Activated T-cell treated with anti-CD3 and anti-CD28 coated beads, Interleukin-2, amount 50 U/mL, for 1 hour (primary cell): Measurements from ENCODE around the gene TAS2R39.
"Not testable (repeated sequence)": the region's sequence is repeated elsewhere in the genome, so short reads cannot be mapped to it uniquely, and the experiment has no call there.

Experiments
- DNase-seq: peaks from one replicate; pipeline ENCODE4 v3.0.0-alpha.2; 2020

Gene TAS2R39

DNA sequence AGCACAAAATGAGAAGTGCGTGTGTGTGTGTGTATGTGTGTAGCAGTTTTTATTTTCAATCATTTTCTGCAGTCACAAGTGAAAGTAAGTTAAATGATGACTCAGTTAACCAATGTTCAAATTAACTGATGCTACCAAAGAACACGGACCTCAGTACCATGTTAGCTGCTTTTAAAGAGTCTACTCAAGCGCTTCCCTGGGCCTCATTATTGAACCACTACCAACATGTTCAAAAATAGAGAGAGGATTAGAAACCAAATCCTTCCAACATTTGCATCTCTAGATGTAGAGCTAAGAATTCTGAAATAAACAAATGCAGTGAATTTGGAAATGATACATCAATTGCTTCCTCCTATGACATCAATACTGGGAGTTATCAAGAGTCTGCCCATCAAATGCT, at the start of gene TAS2R39:
TAS2R39 (plus strand) TSS at position 396 of the 400 bp plus-strand sequence; CDS start at position 396, 0 bp downstream.
- DNase-seq: no peak

DNA sequence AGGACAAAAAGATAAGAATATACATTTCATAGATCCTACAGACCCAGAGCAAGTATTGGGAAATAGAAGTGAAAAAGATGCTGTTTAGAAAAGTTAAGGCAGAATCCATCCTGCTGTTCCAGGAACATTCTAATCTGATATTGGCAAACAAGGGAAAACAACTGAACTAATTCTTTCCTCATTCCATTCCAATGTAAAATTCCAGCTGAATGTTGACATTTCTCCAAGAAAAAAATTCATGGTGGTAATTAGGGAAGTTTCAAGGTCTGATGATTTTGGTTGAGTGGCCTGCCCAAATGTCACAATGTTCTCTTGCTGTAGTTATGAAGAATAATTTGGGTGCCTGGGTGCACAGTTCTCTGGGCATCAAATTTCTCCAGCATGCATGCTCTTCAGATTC, 36.1 kb upstream of the TAS2R39 start:
- no peak for DNase-seq

DNA sequence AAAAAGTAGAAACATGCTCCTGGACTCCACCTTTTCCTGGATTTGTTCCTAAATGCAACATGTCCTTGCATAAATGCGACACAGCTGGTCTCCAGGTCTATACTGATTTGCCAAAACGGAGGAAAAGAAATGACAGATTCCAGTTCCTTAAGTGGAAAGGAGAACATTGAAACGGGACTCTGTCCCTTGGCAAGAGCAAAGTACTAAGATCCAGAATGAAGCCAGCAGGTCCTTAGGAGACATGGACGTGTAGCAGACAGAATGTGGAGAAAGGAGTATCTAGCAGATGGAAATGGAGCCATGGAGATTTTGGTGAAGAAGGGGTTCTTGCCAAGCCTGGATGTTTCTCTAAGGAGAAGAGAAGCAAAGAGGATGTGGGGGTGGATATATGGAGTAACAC, 35.2 kb upstream of the TAS2R39 start:
- no peak for DNase-seq

DNA sequence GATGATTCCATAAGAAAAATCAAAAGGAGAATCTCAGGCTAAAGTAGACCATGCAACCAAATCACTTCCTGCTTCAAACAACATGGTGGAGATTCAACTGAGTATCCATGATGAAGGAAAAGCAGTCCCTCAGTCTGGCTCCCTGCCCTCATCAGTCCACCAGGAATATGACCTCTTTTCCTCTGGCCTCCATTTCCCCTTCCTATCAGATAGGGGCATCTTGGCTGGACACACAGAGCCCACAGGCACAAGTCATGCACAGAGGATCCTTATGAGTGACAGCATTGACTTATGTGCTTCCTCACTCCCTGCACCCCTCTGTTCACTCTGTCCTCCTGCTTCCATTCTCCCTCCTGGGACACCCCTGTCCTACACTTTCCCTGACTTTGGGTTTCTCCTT, 34.6 kb upstream of the TAS2R39 start:
- no peak for DNase-seq

DNA sequence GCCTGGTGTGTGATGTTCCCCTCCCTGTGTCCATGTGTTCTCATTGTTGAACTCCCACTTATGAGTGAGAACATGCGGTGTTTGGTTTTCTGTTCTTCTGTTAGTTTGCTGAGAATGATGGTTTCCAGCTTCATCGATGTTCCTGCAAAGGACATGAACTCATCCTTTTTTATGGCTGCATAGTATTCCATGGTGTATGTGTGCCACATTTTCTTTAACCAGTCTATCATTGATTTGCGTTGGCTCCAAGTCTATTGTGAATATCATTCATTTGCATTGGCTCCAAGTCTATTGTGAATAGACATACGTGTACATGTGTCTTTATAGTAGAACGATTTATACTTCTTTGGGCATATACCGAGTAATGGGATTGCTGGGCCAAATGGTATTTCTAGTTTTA, 32.5 kb upstream of the TAS2R39 start:
- not testable (repeated sequence) for DNase-seq

DNA sequence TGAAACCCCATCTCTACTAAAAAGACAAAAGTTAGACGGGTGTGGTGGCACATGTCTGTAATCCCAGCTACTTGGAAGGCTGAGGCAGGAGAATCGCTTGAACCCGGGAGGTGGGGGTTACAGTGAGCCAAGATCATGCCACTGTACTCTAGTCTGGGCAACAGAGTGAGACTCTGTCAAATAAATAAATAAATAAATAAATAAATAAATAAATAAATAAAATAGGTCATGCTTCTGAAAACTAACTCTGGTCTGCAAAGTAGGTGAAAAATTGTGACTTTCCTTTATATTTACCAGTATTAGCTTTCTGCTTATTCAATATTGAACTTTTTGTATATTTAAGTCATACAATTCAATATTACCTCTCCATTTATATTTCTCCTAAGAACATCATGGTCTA, 24.6 kb upstream of the TAS2R39 start:
- DNase-seq: not testable (repeated sequence)

DNA sequence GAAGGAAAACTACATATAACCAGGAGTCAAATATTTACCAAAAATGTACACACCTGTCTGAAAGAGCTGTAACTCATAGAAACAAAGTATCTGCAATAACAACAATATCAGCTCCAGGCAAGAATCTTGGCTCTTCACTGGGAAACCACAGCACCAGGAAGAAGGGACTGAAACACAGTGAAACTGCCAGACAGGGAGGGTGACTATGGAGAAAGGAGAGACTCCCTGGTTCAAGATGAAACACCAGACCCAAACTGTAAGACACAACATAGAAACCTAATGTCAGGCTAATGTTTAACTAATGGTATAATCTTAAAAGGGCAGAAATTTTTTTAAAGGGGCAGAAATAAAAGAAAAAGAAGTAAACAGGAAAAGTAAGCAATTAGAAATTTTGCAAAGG, 11.5 kb upstream of the TAS2R39 start:
- DNase-seq: no peak

DNA sequence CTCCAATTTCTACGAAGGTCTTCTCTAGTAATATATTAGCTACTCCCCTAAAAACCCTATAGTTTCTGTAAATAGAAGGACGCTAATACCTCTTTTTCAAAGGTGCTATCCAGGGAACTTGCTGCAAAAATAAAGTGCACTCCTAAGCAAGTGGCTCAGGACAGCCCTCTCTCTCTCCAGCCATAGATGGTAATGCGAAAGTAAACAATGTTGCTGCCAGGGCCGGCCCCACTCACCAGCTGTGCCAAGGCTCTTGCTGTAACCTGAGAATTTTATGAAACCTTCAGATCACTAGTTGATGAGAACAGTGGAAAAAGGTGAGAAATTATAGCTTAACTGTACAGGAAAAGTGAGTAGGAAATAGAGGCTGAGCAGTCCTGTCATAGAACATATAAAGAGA, 10.9 kb upstream of the TAS2R39 start:
- no peak for DNase-seq

DNA sequence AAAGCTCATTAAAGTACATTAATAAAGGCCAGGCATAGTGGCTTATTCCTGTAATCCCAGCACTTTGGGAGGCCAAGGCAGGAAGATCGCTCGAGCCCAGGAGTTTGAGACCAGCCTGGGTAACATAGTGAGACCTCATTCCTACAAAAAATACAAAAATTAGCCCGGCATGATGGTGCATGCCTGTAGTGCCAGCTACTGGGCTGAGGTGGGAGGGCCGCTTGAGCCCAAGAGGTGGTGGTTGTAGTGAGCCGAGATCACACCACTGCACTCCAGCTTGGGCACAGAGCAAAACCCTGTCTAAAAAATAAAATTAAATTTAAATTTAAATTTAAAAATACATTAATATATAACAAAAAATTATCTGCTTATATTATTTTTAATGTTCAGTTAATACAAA, 7.1 kb upstream of the TAS2R39 start:
- no peak for DNase-seq

DNA sequence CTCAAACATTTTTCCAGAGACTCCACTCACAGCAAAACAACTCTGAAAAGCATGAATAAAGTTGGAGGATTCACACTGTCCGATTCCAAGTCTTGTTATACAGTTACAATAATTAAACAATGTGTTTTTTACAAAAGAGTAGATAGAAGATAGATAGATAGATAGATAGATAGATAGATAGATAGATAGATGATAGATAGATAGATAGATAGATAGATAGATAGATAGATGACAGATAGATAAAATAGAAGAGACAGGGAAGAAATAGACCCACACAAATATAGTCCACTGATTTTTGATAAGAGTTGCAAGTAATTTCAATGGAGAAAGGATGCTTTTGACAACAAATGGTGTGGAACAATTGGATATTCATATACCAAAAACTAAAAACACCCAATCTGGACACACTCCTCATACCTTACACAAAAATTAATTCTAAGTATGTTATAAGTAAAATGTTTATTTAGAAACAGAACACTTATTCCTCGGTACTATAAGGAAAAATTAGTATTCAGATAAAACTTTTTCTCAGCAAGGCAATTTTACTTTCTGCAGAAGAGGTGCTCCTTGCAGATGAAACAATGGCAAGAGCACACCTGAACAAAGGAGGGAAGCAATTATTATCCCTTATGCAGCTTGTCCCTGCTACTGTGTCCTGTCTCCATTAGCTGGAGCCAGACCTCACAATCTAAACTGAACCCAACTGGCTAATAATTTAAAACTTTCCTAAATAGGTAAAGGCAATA, 5.7 kb upstream of the TAS2R39 start:
- no peak for DNase-seq

DNA sequence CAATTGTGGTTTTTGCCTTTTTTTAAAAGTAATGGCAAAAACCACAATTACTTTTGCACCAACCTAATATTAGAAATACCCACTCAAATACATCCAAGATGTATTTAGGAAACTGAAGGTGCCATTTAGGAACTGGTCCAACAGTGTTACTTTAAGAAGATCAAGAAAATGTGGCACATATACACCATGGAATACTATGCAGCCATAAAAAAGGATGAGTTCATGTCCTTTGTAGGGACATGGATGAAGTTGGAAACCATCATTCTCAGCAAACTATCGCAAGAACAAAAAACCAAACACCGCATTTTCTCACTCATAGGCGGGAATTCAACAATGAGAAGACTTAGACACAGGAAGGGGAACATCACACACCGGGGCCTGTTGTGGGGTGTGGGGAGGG, 2.4 kb upstream of the TAS2R39 start:
- DNase-seq: not testable (repeated sequence)

DNA sequence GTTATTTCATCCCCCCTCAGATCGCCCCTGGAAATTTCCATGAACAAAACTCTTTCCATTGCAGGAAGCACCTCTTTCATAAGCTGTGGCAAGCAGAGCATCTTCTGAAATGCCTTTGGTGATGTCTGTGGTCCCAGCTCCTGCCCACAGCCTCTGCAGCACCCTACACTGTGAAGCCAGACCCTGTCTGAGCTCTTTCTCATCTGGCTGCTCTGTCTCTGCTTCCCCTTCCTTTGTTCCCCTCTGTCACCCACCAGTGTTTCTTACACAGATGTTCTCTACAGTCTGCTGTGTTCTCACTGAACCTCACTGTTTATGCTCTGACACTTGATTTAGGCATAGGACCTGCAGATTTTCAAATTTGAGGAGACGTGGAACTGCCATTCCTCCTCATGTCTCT, 1.9 kb upstream of the TAS2R39 start:
- DNase-seq: no peak

DNA sequence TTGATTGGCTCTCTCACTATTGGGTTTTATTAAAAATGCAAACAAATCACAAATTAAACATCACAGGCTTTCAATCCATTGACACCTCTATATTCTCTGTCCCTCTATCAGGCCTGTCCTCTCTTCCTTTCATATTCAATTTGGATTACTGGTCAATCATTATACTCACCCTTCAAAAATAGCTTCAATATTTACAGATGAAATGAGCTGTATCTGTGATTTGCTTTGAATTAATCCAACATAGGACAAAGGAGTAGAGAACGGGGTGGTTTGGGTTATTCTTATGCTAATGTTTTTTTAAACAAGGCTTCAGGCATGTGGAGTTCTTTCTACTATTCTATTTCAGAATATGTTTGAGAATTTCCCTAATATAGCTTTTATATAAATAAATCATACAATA, 2.3 kb downstream of the TAS2R39 start:
- DNase-seq: no peak

DNA sequence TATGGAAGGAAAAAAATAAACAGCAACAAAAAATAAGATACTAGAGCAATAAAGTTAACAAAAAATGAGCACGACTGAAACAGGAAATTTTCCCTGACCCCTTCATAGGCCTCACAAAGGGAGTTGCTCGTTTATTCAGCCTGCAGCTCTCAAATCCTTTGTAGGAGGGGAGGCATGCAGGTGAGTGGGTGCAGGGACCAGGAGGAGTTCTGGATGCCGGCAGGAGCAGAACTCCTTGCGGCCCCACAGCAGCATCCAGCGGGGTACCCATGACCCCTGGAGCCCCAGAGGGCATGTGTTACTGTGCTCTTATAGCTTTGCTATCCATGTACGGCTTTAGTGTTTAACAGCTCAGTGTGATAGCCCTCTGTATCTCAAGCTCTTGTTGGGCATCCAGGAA, 5.8 kb downstream of the TAS2R39 start:
- no peak for DNase-seq

DNA sequence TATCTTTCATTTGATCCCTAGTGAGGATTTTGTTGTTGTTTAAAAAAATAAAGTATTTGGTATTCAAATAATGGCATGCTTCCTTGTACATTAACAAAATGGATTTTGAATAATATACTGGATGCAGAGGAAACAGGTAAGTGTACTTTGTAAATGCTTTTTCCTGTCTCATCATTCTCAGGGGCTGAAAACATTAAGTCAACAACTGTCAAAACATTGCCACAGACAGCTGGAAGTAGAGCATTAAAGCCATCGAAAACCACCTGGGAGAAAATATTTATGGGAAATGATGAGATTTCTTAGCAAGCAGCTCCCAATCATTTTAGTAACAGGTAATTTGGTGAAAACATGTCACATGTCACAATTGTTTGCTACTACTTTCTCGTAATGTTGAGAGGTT, 10.7 kb downstream of the TAS2R39 start:
- no peak for DNase-seq

DNA sequence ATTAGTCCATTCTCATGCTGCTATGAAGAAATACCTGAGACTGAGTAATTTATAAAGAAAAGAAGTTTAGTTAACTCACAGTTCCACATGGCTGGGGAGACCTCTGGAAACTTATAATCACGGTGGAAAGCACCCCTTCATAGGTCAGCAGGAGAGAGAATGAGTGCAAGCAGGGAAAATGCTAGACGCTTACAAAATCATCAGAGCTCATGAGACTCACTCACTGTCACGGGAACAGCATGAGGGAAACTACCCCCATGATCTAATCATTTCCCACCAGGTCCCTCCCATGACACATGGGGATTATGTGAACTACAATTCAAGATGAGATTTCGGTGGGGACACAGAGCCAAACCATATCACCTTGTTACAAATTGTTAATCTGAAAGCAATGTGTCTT, 15.8 kb downstream of the TAS2R39 start:
- no peak for DNase-seq

DNA sequence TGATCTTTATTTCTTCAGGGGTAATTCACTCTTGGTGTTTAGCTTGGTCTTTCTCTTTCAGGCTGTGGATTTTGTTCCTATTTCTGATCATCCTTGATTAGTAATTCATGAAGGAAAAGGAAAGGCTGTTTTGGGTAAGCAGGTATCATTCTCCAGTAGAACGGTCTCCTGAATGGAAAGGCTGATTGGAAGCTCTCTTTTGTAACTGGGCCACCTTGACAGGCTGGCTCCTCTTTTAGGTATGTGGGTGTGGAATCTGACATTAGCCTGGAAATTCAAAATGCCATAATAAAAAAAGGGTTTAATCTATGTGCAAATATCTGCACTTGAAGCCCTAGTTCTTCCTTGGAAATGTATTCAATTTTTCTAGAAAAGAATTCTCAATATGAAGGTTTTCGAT, 18.9 kb downstream of the TAS2R39 start:
- DNase-seq: no peak

DNA sequence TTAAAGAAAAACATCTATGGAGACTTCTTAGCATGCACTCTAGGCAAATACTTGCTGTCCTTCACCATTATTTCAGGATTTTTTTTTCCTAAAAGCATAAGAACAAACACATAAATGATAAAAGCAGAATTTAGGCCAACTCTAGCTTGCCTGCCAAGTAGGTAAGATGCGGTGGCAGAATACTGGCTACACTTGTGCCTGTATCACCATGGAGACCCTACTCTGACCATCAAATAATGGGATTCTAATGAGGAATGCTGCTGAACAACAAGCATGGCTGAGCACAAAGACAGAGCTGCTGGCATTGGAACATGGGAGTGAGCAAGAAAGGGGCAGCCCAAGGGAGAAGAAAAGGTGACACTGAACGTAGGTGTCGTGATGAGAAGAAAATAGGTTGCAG, 20.2 kb downstream of the TAS2R39 start:
- no peak for DNase-seq

DNA sequence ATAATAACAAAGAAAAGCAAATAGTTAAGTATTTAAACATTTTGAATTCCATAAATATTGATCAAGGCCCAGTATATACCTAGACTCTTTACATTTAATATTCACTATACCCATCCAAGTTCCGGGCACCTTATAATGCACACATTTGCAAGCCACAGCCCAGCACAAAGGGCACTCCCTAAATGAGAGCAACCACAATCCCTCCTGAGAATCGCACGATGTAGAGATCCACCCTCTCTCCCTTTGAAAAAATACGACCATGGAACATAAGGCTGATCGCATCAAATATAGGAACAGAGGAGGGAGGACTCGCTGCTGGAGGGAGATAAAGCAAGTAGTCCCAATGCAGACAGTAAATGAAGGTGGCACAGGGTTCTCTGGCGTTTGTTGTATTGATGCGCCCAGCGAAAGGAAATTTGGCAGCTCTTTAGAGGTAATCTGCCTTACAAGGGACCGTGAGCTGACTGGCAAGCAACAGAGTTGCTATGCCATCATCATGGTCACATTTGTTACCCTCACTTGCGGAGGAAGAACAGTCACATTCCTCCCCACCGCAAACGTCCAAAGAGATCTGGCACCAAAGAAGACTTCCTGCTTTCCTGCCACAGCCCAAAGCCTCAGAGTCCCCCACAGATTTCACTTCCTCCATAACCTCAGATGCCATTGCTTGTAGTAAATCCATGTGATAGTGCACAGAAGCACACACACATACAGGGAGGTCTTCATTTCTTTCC, 22.5 kb downstream of the TAS2R39 start:
- no peak for DNase-seq

DNA sequence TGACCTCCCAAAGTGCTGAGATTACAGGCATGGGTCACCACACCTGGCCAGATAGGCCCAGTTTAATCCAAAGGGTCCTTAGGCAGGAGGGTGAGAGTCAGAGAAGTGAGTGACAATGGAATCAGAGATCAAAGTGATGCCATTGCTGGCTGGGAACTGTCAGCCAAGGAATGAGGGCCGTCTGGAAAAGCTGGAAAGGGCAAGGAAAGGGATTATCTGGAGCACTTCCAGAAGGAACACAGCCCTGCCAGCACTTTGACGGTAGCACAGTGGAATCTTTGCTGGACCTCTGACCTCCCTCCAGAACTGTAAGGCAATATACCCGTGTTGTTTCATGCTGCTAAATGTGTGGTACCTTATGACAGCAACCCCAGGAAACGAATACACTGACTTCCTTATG, 27.3 kb downstream of the TAS2R39 start:
- no peak for DNase-seq

DNA sequence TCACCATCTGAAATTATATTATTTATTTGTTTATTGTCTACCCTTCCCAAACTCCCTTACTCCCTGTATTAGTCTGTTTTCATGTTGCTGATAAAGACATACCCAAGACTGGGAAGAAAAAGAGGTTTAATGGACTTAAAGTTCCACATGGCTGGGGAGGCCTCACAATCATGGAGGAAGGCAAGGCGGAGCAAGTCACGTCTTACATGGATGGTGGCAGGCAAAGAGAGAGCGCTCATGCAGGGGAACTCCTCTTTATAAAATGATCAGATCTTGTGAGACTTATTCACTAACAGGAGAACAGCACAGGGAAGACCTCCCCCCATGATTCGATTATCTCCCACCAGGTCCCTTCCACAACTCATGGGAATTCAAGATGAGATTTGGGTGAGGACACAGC, 30.3 kb downstream of the TAS2R39 start:
- not testable (repeated sequence) for DNase-seq

DNA sequence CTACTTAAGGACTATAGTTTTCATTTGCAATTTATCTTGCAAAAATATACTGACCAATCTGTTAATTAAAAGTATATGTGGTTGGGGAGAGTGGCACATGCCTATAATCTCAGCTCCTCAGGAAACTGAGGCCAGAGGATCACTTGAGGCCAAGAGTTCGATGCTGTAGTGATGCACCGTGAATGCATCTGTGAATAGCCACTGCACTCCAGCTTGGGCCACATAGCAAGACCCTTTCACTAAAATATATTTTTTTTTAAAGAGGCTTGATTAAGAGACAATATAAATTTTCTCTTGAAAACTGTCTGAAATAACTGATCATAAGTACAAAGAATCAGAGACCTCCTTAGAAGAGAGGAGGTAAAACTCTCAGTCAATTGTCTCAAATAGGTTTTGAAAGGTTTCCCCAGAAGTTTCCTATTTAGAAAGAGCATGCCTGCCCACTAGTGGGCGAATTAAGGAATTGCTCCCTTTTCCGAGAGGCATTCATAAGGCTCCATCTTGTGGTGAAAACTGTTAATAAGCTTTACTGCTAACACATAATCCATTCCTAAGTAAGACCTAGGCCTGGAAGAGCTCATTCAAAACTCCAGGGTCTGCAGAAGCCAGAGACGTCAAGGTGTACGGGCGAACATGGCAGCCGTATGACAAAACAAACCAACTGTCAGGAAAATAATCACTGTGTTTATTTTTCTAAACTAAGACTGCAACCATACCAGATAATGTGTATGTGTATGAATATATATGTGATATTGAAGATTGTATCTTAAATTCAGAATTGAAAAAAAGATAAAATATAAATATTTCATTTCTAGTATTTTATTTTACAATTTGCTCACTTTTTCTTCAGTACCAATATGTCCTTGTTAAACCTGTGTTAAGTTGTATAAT, 31.8 kb downstream of the TAS2R39 start:
- DNase-seq: peak; percentile 36

DNA sequence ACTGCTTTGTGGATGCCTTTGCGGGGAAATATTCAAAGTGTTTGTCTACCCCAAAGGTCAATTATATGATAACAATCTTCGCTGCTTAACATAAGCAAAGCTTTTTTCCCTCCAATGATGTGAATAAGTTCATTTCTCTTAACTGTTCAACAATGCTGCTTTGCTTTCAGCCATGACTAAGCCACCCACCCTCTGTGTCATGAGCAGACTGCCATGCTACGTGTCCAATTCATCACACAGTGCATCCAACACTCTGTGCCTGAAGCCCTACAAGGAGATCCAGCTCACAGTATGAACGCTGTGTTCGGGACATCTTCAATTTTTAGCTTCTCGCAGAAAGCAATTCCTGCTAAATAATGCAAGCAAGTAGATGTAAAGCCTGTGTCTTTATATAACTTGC, 32.9 kb downstream of the TAS2R39 start:
- DNase-seq: no peak

DNA sequence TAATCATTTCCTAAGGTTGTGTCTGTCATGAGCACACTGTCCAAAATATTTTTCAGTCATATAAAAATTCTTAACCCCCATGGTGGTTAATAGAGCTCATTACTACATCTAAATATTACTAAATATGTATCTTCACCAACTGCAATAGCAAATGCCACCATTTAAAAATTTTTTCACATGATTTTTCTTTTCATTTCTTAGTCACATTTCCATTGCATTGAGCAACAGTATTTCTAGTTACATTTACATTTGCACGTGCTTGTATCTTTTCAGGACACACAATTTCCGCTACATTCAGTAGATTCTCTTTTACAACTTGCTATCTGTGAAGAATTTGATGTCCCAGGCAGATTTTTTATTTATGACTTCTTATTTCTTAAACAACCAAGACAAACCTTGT, 33.5 kb downstream of the TAS2R39 start:
- DNase-seq: no peak
